ENCODE measurements around the gene FANCE.
A peak's percentile ranks its signal among the peaks of the same experiment; 100 is the strongest.

The FANCE gene

DNA sequence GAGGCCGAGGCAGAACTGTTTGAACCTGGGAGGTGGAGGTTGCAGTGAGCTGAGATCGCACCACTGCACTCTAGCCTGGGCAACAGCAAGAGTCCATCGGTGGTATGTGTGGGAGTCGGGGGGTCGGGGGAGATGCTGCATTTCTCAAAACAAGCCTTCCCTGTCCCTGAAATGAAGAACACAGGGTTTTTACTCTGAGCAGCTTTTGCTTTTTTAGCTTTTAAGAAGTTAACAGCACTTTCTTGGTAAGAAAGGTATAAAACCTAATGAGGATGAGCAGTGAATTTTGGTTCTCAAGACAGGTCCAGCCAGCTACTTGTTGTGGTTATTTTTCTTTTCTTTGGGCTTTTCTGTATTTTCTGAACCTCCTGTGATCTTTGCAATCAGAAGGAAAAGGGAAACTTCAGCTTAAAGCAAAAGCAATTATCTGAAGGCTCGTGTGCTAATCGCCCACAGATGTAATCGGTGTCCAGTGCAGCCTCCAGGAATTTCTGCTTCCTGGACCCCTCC is 19.8 kb downstream of the FANCE start:
- no peak for DNase-seq (ENCODE audit: extremely low read depth, low read depth)
- no peak for TF ChIP-seq CTCF (IDR thresholded peaks at IDR 0.05; ENCODE audit: low read depth, low read length, missing control alignments)
- H3K4me3 ChIP-seq (replicated peaks; ENCODE audit: low read depth, low read length) = peak overlapping the region; percentile 90

GRCh38 chr6:35473075-35473849 is 21.1 kb downstream of the FANCE start:
- no peak for DNase-seq (ENCODE audit: extremely low read depth, low read depth)
- no peak overlapping the region for H3K4me3 ChIP-seq (replicated peaks; ENCODE audit: low read depth, low read length)
- TF ChIP-seq CTCF (IDR thresholded peaks at IDR 0.05; ENCODE audit: low read depth, low read length, missing control alignments) = no peak

GRCh38 chr6:35473850-35474130 is 21.7 kb downstream of the FANCE start:
- no peak overlapping the region for H3K4me3 ChIP-seq (replicated peaks; ENCODE audit: low read depth, low read length)
- DNase-seq (ENCODE audit: extremely low read depth, low read depth) = no peak
- TF ChIP-seq CTCF (IDR thresholded peaks at IDR 0.05; ENCODE audit: low read depth, low read length, missing control alignments) = no peak

- no peak for TF ChIP-seq CTCF (IDR thresholded peaks at IDR 0.05; ENCODE audit: low read depth, low read length, missing control alignments)
- no peak for DNase-seq (ENCODE audit: extremely low read depth, low read depth)
Observed at GRCh38 chr6:35474131-35474941, 22.2 kb downstream of the FANCE start.

DNA sequence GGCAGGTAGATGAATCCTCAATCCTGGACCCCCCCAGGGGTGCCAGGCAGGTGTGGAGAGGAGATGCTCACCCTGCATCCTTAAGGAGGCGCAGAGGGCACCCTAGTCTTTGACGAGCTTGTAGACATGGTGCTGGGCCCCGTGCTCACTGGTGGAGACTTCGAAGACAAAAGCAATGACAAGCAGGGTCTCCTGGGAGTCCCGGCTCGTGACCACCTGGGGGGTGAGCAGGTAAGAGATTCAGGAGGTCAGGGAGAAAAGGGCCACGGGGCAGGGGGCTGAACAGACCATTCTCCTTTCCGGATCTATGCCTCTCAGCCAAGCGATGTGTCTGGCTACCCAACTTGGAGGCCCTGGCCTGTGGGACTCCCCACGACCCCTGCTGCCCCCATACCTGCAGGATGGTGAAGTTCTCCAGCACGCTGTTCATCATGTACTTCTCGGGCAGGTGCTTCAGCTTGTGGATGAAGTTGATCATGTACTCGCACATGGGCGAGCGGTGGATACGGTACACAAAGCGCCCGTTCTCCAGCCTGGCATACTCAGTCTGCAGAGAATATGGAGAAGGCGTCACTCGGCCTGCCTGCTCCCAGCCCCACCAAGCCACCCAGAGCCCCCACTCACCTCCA is 22.9 kb downstream of the FANCE start:
- DNase-seq (ENCODE audit: extremely low read depth, low read depth) = no peak
- no peak overlapping the region for H3K4me3 ChIP-seq (replicated peaks; ENCODE audit: low read depth, low read length)
- no peak for TF ChIP-seq CTCF (IDR thresholded peaks at IDR 0.05; ENCODE audit: low read depth, low read length, missing control alignments)

More at GRCh38 chr6:35474131-35474941, 22.2 kb downstream of the FANCE start:
- no peak overlapping the region for H3K4me3 ChIP-seq (replicated peaks; ENCODE audit: low read depth, low read length)

- TF ChIP-seq CTCF (IDR thresholded peaks at IDR 0.05; ENCODE audit: low read depth, low read length, missing control alignments) = no peak
- H3K4me3 ChIP-seq (replicated peaks; ENCODE audit: low read depth, low read length) = no peak overlapping the region
- DNase-seq (ENCODE audit: extremely low read depth, low read depth) = no peak
Observed at GRCh38 chr6:35475573-35475972, 23.4 kb downstream of the FANCE start.

Measured in HFF-Myc (cell line).